ENCODE data around the gene JAG2.

JAG2 gene

DNA sequence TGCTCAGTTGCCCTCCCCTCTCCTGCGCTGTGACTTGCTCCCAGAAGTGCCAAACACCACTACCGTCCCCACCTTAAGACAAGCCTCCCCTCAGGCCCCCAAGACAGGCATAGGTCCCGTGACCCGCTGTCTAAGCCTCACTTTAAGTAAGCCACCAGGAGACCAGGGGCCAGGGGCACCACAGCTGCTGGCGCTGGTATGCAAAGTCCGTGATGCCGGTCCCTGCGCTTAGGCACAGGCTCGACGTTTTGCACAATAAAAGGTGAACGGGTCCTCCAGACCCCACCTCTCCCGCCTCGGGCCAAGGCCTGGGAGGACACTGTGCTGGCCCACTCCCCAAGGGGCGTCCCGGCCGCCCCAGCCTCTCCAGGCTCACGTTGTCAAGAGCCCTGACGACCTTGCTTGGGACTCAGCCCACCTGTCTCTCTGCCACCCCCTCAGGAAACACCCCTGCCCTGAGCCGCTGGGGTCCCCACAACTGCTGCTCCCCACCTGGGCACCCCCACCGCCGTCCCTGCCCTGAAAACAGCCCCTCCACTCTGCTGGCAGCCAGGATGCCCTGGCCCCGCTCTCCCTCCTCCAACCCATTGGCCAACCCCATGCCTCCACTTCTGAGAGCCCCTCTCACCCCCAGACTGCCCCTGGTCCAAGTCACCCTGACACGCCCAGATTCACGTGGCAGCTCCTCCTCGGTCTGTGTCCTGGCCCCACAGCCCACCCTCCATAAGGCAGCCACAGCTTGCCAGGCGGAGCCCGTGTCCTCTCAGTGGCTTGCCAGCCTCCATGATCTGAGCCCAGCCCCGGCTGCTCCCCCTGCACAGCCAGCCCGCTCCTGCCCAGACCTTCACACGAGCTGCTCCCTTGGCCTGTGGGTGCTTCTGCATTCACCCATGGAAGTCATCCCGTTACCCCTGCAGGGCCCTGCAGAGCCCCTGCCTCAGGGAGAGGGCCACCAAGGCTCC lies 11.9 kb downstream of the JAG2 start:
- TF ChIP-seq YY1 (IDR thresholded peaks at IDR 0.05; ENCODE audit: insufficient read depth, insufficient read length) = no peak
- no peak for TF ChIP-seq SUZ12 (IDR thresholded peaks at IDR 0.05; ENCODE audit: extremely low read depth, insufficient read depth, insufficient read length)
- no peak for TF ChIP-seq ZNF274 (IDR thresholded peaks at IDR 0.05; ENCODE audit: low read depth, low read length)
- Histone ChIP-seq H3K4me3 (ENCODE audit: insufficient read length, low read depth) (no peak overlapping the region), H3K9ac (ENCODE audit: insufficient read length, low read depth) (no peak overlapping the region), H3K9me3 (ENCODE audit: insufficient read depth, low read length) (no peaks in the 10 kb centered on the region), H3K36me3 (ENCODE audit: insufficient read depth, insufficient read length, low read length) (peaks cover 3% of the 10 kb centered on the region), H3K27me3 (ENCODE audit: insufficient read depth, insufficient read length) (no peaks in the 10 kb centered on the region), H3K4me1 (ENCODE audit: insufficient read depth, insufficient read length) (peaks cover 4% of the 10 kb centered on the region)
- DNase-seq (ENCODE audit: low read depth, low spot score) = no peak

GRCh38 chr14:105155681-105156413 lies 12.7 kb downstream of the JAG2 start:
- no peaks in the 10 kb centered on the region for H3K9me3 ChIP-seq (ENCODE audit: insufficient read depth, low read length)
- H3K36me3 ChIP-seq (ENCODE audit: insufficient read depth, insufficient read length, low read length) = peaks cover 6% of the 10 kb centered on the region
- DNase-seq (ENCODE audit: low read depth, low spot score) = no peak
- H3K4me3 ChIP-seq (ENCODE audit: insufficient read length, low read depth) = no peak overlapping the region
- H3K9ac ChIP-seq (ENCODE audit: insufficient read length, low read depth) = no peak overlapping the region
- no peaks in the 10 kb centered on the region for H3K27me3 ChIP-seq (ENCODE audit: insufficient read depth, insufficient read length)
- TF ChIP-seq SUZ12 (IDR thresholded peaks at IDR 0.05; ENCODE audit: extremely low read depth, insufficient read depth, insufficient read length) (no peak), ZNF274 (IDR thresholded peaks at IDR 0.05; ENCODE audit: low read depth, low read length) (no peak), YY1 (IDR thresholded peaks at IDR 0.05; ENCODE audit: insufficient read depth, insufficient read length) (no peak)
- peaks cover 4% of the 10 kb centered on the region for H3K4me1 ChIP-seq (ENCODE audit: insufficient read depth, insufficient read length)

- H3K4me3 ChIP-seq (ENCODE audit: insufficient read length, low read depth) = no peak overlapping the region
- H3K27me3 ChIP-seq (ENCODE audit: insufficient read depth, insufficient read length) = no peaks in the 10 kb centered on the region
- peaks cover 4% of the 10 kb centered on the region for H3K4me1 ChIP-seq (ENCODE audit: insufficient read depth, insufficient read length)
- H3K36me3 ChIP-seq (ENCODE audit: insufficient read depth, insufficient read length, low read length) = peaks cover 6% of the 10 kb centered on the region
- H3K9me3 ChIP-seq (ENCODE audit: insufficient read depth, low read length) = no peaks in the 10 kb centered on the region
- TF ChIP-seq YY1 (IDR thresholded peaks at IDR 0.05; ENCODE audit: insufficient read depth, insufficient read length) (no peak), SUZ12 (IDR thresholded peaks at IDR 0.05; ENCODE audit: extremely low read depth, insufficient read depth, insufficient read length) (no peak), ZNF274 (IDR thresholded peaks at IDR 0.05; ENCODE audit: low read depth, low read length) (no peak)
- no peak for DNase-seq (ENCODE audit: low read depth, low spot score)
- H3K9ac ChIP-seq (ENCODE audit: insufficient read length, low read depth) = no peak overlapping the region
Measured at GRCh38 chr14:105155071-105155651, 13.4 kb downstream of the JAG2 start.

- Histone ChIP-seq H3K27me3 (ENCODE audit: insufficient read depth, insufficient read length) (no peaks in the 10 kb centered on the region), H3K9me3 (ENCODE audit: insufficient read depth, low read length) (no peaks in the 10 kb centered on the region), H3K4me1 (ENCODE audit: insufficient read depth, insufficient read length) (peaks cover 5% of the 10 kb centered on the region), H3K9ac (ENCODE audit: insufficient read length, low read depth) (no peak overlapping the region), H3K4me3 (ENCODE audit: insufficient read length, low read depth) (no peak overlapping the region), H3K36me3 (ENCODE audit: insufficient read depth, insufficient read length, low read length) (peaks cover 6% of the 10 kb centered on the region)
- TF ChIP-seq SUZ12 (IDR thresholded peaks at IDR 0.05; ENCODE audit: extremely low read depth, insufficient read depth, insufficient read length) (no peak), ZNF274 (IDR thresholded peaks at IDR 0.05; ENCODE audit: low read depth, low read length) (no peak), YY1 (IDR thresholded peaks at IDR 0.05; ENCODE audit: insufficient read depth, insufficient read length) (no peak)
- DNase-seq (ENCODE audit: low read depth, low spot score) = no peak
Measured at GRCh38 chr14:105154476-105154871, 14.1 kb downstream of the JAG2 start.

GRCh38 chr14:105153739-105154475 lies 14.7 kb downstream of the JAG2 start:
- Histone ChIP-seq H3K27me3 (ENCODE audit: insufficient read depth, insufficient read length) (no peaks in the 10 kb centered on the region), H3K9me3 (ENCODE audit: insufficient read depth, low read length) (no peaks in the 10 kb centered on the region), H3K9ac (ENCODE audit: insufficient read length, low read depth) (no peak overlapping the region), H3K4me1 (ENCODE audit: insufficient read depth, insufficient read length) (peaks cover 5% of the 10 kb centered on the region), H3K36me3 (ENCODE audit: insufficient read depth, insufficient read length, low read length) (peaks cover 6% of the 10 kb centered on the region), H3K4me3 (ENCODE audit: insufficient read length, low read depth) (no peak overlapping the region)
- TF ChIP-seq ZNF274 (IDR thresholded peaks at IDR 0.05; ENCODE audit: low read depth, low read length) = no peak
- TF ChIP-seq SUZ12 (IDR thresholded peaks at IDR 0.05; ENCODE audit: extremely low read depth, insufficient read depth, insufficient read length) = no peak
- TF ChIP-seq YY1 (IDR thresholded peaks at IDR 0.05; ENCODE audit: insufficient read depth, insufficient read length) = no peak
- DNase-seq (ENCODE audit: low read depth, low spot score) = no peak

DNA sequence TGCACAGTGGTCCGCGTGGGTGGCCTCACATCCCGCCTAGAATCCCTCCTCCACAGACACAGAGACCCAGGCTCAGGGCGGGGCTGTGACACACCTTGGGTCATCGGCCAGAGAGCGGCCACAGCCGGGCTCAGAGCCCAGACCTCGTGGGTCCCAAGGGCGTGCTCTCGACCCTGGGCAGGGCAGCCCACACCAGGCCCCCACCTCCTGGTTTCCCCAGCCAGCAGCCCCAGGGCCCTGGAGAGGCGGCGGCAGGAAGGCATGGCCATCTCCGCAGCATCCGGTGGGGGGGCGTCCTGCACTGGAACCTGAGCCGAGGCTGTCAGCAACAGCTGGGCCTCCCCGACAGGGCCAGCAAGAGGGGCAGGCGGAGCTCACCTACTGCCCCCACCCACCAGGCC lies 15.2 kb downstream of the JAG2 start:
- Histone ChIP-seq H3K4me3 (ENCODE audit: insufficient read length, low read depth) (no peak overlapping the region), H3K36me3 (ENCODE audit: insufficient read depth, insufficient read length, low read length) (peaks cover 6% of the 10 kb centered on the region), H3K4me1 (ENCODE audit: insufficient read depth, insufficient read length) (peaks cover 2% of the 10 kb centered on the region), H3K9me3 (ENCODE audit: insufficient read depth, low read length) (no peaks in the 10 kb centered on the region), H3K9ac (ENCODE audit: insufficient read length, low read depth) (no peak overlapping the region), H3K27me3 (ENCODE audit: insufficient read depth, insufficient read length) (no peaks in the 10 kb centered on the region)
- TF ChIP-seq YY1 (IDR thresholded peaks at IDR 0.05; ENCODE audit: insufficient read depth, insufficient read length) (no peak), SUZ12 (IDR thresholded peaks at IDR 0.05; ENCODE audit: extremely low read depth, insufficient read depth, insufficient read length) (no peak), ZNF274 (IDR thresholded peaks at IDR 0.05; ENCODE audit: low read depth, low read length) (no peak)
- DNase-seq (ENCODE audit: low read depth, low spot score) = no peak
